ENCODE results near the gene FMO2.
A peak's percentile ranks its signal among the peaks of the same experiment; 100 is the strongest.

The FMO2 gene

DNA sequence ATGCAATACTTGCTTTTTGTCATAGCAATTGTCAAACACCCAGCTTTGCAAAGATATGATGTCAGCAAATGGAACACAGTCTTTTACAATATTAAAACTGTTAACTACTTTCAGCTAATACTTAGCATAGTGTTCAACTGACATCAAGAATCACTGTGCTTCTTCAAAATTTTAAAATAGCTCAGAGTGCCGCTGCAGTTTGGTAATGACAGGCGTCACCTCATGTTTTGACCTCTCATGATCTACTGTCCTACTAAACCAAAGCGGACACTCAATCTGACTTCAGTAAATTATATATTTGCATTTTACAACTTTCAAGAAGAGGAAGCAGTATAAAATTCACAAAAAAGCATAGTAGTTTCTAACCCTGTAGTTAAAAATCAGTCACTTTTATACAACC, 65.2 kb downstream of the FMO2 start:
- no peaks in the 10 kb centered on the region for H3K36me3 ChIP-seq (ENCODE audit: low read length)
- no peaks in the 10 kb centered on the region for H4K20me1 ChIP-seq (ENCODE audit: low read depth, low read length)
- H3K79me2 ChIP-seq (ENCODE audit: insufficient read depth, low read length): no peaks in the 10 kb centered on the region
- H3F3A ChIP-seq (ENCODE audit: insufficient read depth): no peaks in the 10 kb centered on the region
- TF ChIP-seq CTCF (IDR thresholded peaks at IDR 0.05; ENCODE audit: insufficient read depth, low read length, poor library complexity, severe bottlenecking) (no peak), EZH2phosphoT487 (conservative IDR thresholded peaks at IDR 0.05; ENCODE audit: low read length) (no peak)
- no peak overlapping the region for H3K4me3 ChIP-seq (ENCODE audit: insufficient read depth, low read length, poor library complexity, severe bottlenecking)
- no peaks in the 10 kb centered on the region for H3K9me3 ChIP-seq (ENCODE audit: insufficient read depth, low read length)
- H3K9me2 ChIP-seq (replicated peaks; ENCODE audit: insufficient read depth, low read length): no peaks in the 10 kb centered on the region
- no peak overlapping the region for H3K27ac ChIP-seq (ENCODE audit: low read depth, low read length)
- H2AFZ ChIP-seq (ENCODE audit: low read depth, low read length, severe bottlenecking): no peak overlapping the region
- H3K27me3 ChIP-seq (ENCODE audit: low read length): no peaks in the 10 kb centered on the region
- no peak overlapping the region for H3K4me2 ChIP-seq (ENCODE audit: low read depth, low read length, poor library complexity, severe bottlenecking)
- no peak overlapping the region for H3K9ac ChIP-seq (ENCODE audit: low read length)

- H3K9me2 ChIP-seq (replicated peaks; ENCODE audit: insufficient read depth, low read length): no peaks in the 10 kb centered on the region
- H2AFZ ChIP-seq (ENCODE audit: low read depth, low read length, severe bottlenecking): no peak overlapping the region
- H3K4me2 ChIP-seq (ENCODE audit: low read depth, low read length, poor library complexity, severe bottlenecking): peak overlapping the region; percentile 42
- no peak overlapping the region for H3K27ac ChIP-seq (ENCODE audit: low read depth, low read length)
- no peaks in the 10 kb centered on the region for H4K20me1 ChIP-seq (ENCODE audit: low read depth, low read length)
- H3K9me3 ChIP-seq (ENCODE audit: insufficient read depth, low read length): no peaks in the 10 kb centered on the region
- no peaks in the 10 kb centered on the region for H3K79me2 ChIP-seq (ENCODE audit: insufficient read depth, low read length)
- no peaks in the 10 kb centered on the region for H3K36me3 ChIP-seq (ENCODE audit: low read length)
- no peak overlapping the region; the same call in 1 of the 2 replicates for H3K9ac ChIP-seq (ENCODE audit: low read length)
- H3F3A ChIP-seq (ENCODE audit: insufficient read depth): no peaks in the 10 kb centered on the region
- peak overlapping the region; percentile 35 for H3K4me3 ChIP-seq (ENCODE audit: insufficient read depth, low read length, poor library complexity, severe bottlenecking)
- H3K27me3 ChIP-seq (ENCODE audit: low read length): no peaks in the 10 kb centered on the region
- TF ChIP-seq CTCF (IDR thresholded peaks at IDR 0.05; ENCODE audit: insufficient read depth, low read length, poor library complexity, severe bottlenecking) (no peak), EZH2phosphoT487 (conservative IDR thresholded peaks at IDR 0.05; ENCODE audit: low read length) (no peak)
Measured at GRCh38 chr1:171251042-171251951, 66.2 kb downstream of the FMO2 start.

DNA sequence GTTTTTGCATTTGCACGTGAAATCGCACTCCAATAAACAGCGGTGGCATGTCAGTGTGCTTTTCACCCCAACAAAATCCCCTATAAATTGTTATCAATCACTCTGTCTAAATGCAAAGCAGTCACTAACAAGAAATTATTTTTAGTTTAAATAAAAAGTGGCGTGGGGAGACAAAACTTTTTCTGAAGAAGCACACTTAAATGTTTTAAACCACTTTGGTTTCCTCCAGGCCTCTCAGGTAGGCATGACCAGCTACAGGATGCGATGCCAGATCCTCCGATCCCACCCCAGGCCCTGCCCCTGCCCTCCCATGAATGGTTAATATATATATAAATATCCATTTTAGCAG, 66.8 kb downstream of the FMO2 start:
- H3K4me2 ChIP-seq (ENCODE audit: low read depth, low read length, poor library complexity, severe bottlenecking): peak overlapping the region; percentile 42
- no peaks in the 10 kb centered on the region for H3K27me3 ChIP-seq (ENCODE audit: low read length)
- no peaks in the 10 kb centered on the region for H4K20me1 ChIP-seq (ENCODE audit: low read depth, low read length)
- no peak overlapping the region for H3K27ac ChIP-seq (ENCODE audit: low read depth, low read length)
- no peaks in the 10 kb centered on the region for H3F3A ChIP-seq (ENCODE audit: insufficient read depth)
- no peak for TF ChIP-seq CTCF (IDR thresholded peaks at IDR 0.05; ENCODE audit: insufficient read depth, low read length, poor library complexity, severe bottlenecking)
- TF ChIP-seq EZH2phosphoT487 (conservative IDR thresholded peaks at IDR 0.05; ENCODE audit: low read length): no peak
- no peak overlapping the region for H2AFZ ChIP-seq (ENCODE audit: low read depth, low read length, severe bottlenecking)
- H3K4me3 ChIP-seq (ENCODE audit: insufficient read depth, low read length, poor library complexity, severe bottlenecking): no peak overlapping the region
- no peaks in the 10 kb centered on the region for H3K9me2 ChIP-seq (replicated peaks; ENCODE audit: insufficient read depth, low read length)
- H3K79me2 ChIP-seq (ENCODE audit: insufficient read depth, low read length): no peaks in the 10 kb centered on the region
- H3K36me3 ChIP-seq (ENCODE audit: low read length): no peaks in the 10 kb centered on the region
- H3K9me3 ChIP-seq (ENCODE audit: insufficient read depth, low read length): no peaks in the 10 kb centered on the region
- H3K9ac ChIP-seq (ENCODE audit: low read length): no peak overlapping the region

Measured in SU-DHL-6 (cell line).